Upper lobe of left lung (tissue), 6 donors: ENCODE measurements around the gene TRIM15. TPM values are rescaled to one million over a fixed set of nuclear protein-coding genes. Genes with fewer than 3 reads are reported as not detected.

Experiments
- ATAC-seq, 2 donors: fragments of 200-7000 bp; cut with Tn5 transposase; one replicate each; pipeline ENCODE4 v1.9.1; 2022; ENCODE audit warnings: mild to moderate bottlenecking in 2 of 2, moderate library complexity in 2 of 2; ENCODE audit not compliant: low FRiP score in 2 of 2
- DNase-seq, 2 donors: peaks; one replicate each; pipeline ENCODE4 v3.0.0-alpha.2; 2019 to 2020
- H3K27ac ChIP-seq, 4 donors: fragments of 200-600 bp; sonication (generic); one replicate each; pipeline ENCODE4 v1.5.1; 2016 to 2019
- H3K27me3 ChIP-seq, 4 donors: fragments of 200-600 bp; sonication (generic); one replicate each; pipeline ENCODE4 v1.5.1; 2017 to 2019
- H3K36me3 ChIP-seq, 4 donors: fragments of 200-600 bp; sonication (generic); one replicate each; pipeline ENCODE4 v1.5.1; 2016 to 2019
- H3K4me1 ChIP-seq, 4 donors: fragments of 200-600 bp; sonication (generic); one replicate each; pipeline ENCODE4 v1.5.1; 2018 to 2019
- H3K4me3 ChIP-seq, 4 donors: fragments of 200-600 bp; sonication (generic); one replicate each; pipeline ENCODE4 v1.5.1; 2017 to 2019; ENCODE audit warnings: mild to moderate bottlenecking in 2 of 4, moderate library complexity in 1 of 4
- H3K9me3 ChIP-seq, 4 donors: fragments of 200-600 bp; sonication (generic); one replicate each; pipeline ENCODE4 v1.5.1; 2018 to 2019
- EP300 ChIP-seq, 4 donors: sonication (generic); formaldehyde crosslinking; IDR thresholded peaks; one replicate each; pipeline ENCODE4 v1.5.1; 2017; ENCODE audit warnings: antibody characterized with exemption in 4 of 4, control low read depth in 2 of 4
- POLR2A ChIP-seq, 4 donors: fragments of 450-650 bp; IDR thresholded peaks; one replicate each; pipeline ENCODE4 v1.5.1; 2016 to 2017; ENCODE audit warnings: antibody characterized with exemption in 4 of 4, mild to moderate bottlenecking in 2 of 4
- POLR2AphosphoS5 ChIP-seq, 2 donors: sonication (generic); formaldehyde crosslinking; IDR thresholded peaks; one replicate each; pipeline ENCODE4 v1.5.1; 2017; ENCODE audit warnings: antibody characterized with exemption in 2 of 2
- WGBS, 2 donors: methylation state at CpG; one replicate each; pipeline ENCODE4 v1.1.5; 2017 to 2018; 5-methylcytosine and 5-hydroxymethylcytosine counted together
- total RNA-seq, 6 donors: library from RNA; depleted of rRNA in 4 of 6; stranded (reverse); fragments of >200 nt in 4 of 6; gene quantifications; one replicate each; pipeline versions ENCODE4 v1.1.0 to v1.2.1, GENCODE V29; 2016 to 2021
- TF ChIP-seq, protein P1 (sequence below), 6 experiments: fragments of 450-650 bp in 4 of 6; fragments of 200-600 bp in 2 of 6; sonication (generic) in 2 of 6; IDR thresholded peaks; one replicate each; pipeline ENCODE4 v1.5.1; 2016 to 2019; ENCODE audit warnings: antibody characterized with exemption in 6 of 6
- donor health status: DM: no; HTN: no; CAD: no; lungs with moderate emphysema.
- donor health status: DM: no; HTN: yes; CAD: no; lungs with severe emphysema.

The TRIM15 gene
- total RNA-seq, 6 donors from 2014 or later, result 0.30 to 1.0 TPM; not detected in 4

DNA sequence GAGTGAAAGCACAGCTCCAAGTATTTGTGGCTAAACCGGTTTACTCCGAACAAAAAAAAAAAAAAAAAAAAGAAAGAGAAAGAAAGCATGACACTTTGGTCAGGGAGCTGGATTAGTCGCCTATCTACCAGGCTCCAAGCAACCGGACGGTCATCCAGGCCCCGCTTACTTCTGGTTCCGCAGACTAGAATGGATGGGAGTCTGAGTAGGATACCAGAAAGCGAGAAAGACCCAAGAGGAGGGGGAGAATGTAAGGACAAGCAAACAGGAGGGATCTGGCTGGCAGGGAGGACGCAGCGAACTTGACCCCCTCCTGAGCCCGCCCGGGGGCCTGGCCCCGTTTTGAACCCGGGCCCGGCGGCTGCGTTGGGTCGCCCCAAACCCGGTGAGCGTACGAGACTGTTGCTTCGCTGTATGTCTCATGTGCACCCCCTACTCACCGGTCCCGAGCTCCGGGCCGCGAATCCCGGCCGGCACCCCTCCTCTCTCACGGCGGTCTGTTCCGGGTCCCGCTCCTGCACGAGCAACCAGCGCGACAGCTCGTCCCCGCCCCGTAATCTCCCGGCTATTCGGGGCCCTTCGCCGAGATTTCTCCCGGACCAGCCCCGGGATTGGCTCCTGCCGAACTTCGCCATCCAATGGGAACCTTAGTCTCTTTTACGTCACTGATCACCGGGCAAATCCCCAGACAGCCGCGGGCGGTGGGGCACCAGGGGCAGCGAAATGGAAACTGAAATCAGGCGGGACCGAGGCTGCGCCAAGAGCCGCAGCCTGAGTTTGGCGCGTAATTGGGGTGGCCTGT lies 49.7 kb downstream of the TRIM15 start, which contains the start of gene TRIM26:
Gene TRIM26, minus strand, starts transcription at position 542 of the 802 bp plus-strand sequence. CDS start 14,303 bp downstream, outside the sequence.
- peak; percentile 95 to 97 for DNase-seq
- Histone ChIP-seq H3K27ac (peak within 1 kb of the TSS; percentile 93 to 99 (median 96)), H3K9me3 (no peaks in the 10 kb centered on the region), H3K36me3 (no peaks in the 10 kb centered on the region), H3K4me3 (peak within 1 kb of the TSS; percentile 72 to 97 (median 79)), H3K4me1 (peaks cover 36 to 57% (median 44%) of the 10 kb centered on the region in 4 donors), H3K27me3 (no peaks in the 10 kb centered on the region)
- peak in 1 of 4 donors; percentile 4 for TF ChIP-seq EP300 (IDR thresholded peaks at IDR 0.05)
- TF ChIP-seq, protein P1, sequence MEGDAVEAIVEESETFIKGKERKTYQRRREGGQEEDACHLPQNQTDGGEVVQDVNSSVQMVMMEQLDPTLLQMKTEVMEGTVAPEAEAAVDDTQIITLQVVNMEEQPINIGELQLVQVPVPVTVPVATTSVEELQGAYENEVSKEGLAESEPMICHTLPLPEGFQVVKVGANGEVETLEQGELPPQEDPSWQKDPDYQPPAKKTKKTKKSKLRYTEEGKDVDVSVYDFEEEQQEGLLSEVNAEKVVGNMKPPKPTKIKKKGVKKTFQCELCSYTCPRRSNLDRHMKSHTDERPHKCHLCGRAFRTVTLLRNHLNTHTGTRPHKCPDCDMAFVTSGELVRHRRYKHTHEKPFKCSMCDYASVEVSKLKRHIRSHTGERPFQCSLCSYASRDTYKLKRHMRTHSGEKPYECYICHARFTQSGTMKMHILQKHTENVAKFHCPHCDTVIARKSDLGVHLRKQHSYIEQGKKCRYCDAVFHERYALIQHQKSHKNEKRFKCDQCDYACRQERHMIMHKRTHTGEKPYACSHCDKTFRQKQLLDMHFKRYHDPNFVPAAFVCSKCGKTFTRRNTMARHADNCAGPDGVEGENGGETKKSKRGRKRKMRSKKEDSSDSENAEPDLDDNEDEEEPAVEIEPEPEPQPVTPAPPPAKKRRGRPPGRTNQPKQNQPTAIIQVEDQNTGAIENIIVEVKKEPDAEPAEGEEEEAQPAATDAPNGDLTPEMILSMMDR (IDR thresholded peaks at IDR 0.05), result no peak
- peak; percentile 88 to 98 for TF ChIP-seq POLR2AphosphoS5 (IDR thresholded peaks at IDR 0.05)
- TF ChIP-seq POLR2A (IDR thresholded peaks at IDR 0.05), result peak; percentile 63 to 99 (median 96)
- ATAC-seq, result peak; percentile 97 to 98
- WGBS, 2 donors, result 0% methylated on average over 35 to 59 of the region's 59 CpGs

DNA sequence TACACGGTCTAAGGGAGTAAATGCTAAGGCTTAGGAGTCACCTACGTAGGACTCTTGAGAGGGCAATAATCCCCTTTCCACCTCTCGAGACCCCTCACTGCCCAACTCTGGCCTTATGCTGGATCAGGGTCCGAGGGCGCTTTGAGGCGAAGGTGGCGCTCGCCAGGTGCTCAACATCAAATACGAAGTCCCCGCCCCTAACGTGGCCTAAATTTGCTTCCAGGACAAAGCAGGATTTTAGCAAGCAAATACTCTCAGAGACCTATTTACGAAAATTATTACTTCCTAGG lies 50.3 kb downstream of the TRIM15 start:
- H3K4me1 ChIP-seq, result peaks cover 33 to 52% (median 38%) of the 10 kb centered on the region in 4 donors
- H3K36me3 ChIP-seq, result no peaks in the 10 kb centered on the region
- 0% methylated on average over 10 to 12 of the region's 12 CpGs for WGBS, 2 donors
- TF ChIP-seq, protein P1 (IDR thresholded peaks at IDR 0.05), result no peak
- TF ChIP-seq POLR2A (IDR thresholded peaks at IDR 0.05) (no peak), POLR2AphosphoS5 (IDR thresholded peaks at IDR 0.05) (no peak), EP300 (IDR thresholded peaks at IDR 0.05) (no peak)
- peak overlapping the region; percentile 61 to 97 (median 76) for H3K4me3 ChIP-seq
- H3K27me3 ChIP-seq, result no peaks in the 10 kb centered on the region
- DNase-seq (no peak), ATAC-seq (no peak)
- peak overlapping the region; percentile 93 to 99 (median 96) for H3K27ac ChIP-seq
- no peaks in the 10 kb centered on the region for H3K9me3 ChIP-seq

DNA sequence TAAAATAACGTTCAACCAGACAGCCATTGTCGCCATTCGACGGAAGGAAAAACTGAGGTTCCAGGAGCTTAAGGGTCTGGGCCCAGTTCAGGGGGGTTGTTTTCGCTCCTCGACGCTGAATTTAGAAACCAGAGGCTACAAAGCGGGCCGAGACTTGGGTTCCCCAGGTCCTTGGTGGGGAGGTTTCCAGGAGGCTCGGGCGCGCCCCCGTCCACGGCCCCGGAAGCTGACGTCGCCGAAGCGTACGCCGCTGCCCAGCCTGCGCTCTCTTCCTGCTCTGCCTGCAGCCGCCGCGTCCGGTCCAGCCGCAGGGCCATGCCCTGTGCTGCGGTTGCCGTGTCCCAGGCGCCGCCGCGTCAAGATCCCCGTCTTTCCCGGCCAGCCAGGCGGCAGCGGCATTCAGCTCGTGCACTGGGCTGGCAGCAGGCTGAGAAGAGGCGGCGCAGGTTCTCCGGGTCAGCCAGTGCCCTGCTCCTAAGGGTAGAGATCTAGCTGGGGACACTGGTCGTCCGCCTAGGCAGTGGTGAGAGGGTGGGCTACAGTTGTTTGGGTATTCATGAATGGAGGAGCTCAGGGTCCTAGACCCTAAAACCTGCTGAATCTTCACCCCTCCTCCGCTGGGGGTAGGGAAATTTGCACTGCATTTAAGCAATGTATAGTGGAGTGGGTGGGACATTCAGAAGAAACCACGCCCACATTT lies 50.8 kb downstream of the TRIM15 start:
- 0 to 3% methylated on average over 7 to 45 of the region's 45 CpGs for WGBS, 2 donors
- peak; percentile 95 to 96 for ATAC-seq
- Histone ChIP-seq H3K27me3 (no peaks in the 10 kb centered on the region), H3K9me3 (no peaks in the 10 kb centered on the region), H3K36me3 (no peaks in the 10 kb centered on the region), H3K4me1 (peaks cover 31 to 48% (median 33%) of the 10 kb centered on the region in 4 donors), H3K4me3 (peak overlapping the region; percentile 61 to 97 (median 76)), H3K27ac (peak overlapping the region; percentile 93 to 99 (median 96))
- peak; percentile 92 to 97 for DNase-seq
- peak in 1 of 4 donors; percentile 42 for TF ChIP-seq EP300 (IDR thresholded peaks at IDR 0.05)
- peak in 3 of 4 donors; percentile 16 to 84 (median 58) for TF ChIP-seq POLR2A (IDR thresholded peaks at IDR 0.05)
- peak; percentile 92 to 93 for TF ChIP-seq POLR2AphosphoS5 (IDR thresholded peaks at IDR 0.05)
- TF ChIP-seq, protein P1 (IDR thresholded peaks at IDR 0.05), result peak in 1 of 6 experiments; percentile 31

DNA sequence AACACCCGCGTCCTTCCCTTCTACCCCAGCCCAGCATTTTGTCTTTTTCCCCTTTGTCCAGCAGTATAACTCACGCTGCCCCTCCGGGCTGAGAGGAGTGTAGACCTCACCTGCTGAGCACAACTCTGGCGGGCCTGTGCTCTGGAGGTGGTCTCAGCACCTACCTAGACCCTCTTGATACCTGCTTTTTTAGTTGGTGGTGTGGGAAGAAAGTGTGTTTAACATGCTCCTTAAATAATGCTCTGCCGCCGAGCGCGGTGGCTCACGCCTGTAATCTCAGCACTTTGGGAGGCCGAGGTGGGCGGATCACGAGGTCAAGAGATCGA lies 51.3 kb downstream of the TRIM15 start:
- no peak for DNase-seq
- Histone ChIP-seq H3K4me1 (peaks cover 31 to 48% (median 33%) of the 10 kb centered on the region in 4 donors), H3K4me3 (peak overlapping the region in 3 of 4 donors; percentile 72 to 97 (median 79)), H3K9me3 (no peaks in the 10 kb centered on the region), H3K36me3 (no peaks in the 10 kb centered on the region), H3K27me3 (no peaks in the 10 kb centered on the region), H3K27ac (peak overlapping the region; percentile 93 to 99 (median 96))
- TF ChIP-seq POLR2A (IDR thresholded peaks at IDR 0.05) (no peak), POLR2AphosphoS5 (IDR thresholded peaks at IDR 0.05) (no peak), EP300 (IDR thresholded peaks at IDR 0.05) (no peak)
- TF ChIP-seq, protein P1 (IDR thresholded peaks at IDR 0.05), result no peak
- no peak for ATAC-seq
- 65% methylated on average over 14 of the region's 14 CpGs for WGBS, 2 donors
